Non-pigmented ciliary epithelial cell (primary cell): ENCODE results near the gene CLCN4.

ENCODE experiments used
- DNase-seq: peaks from one replicate; pipeline ENCODE4 v3.0.0-alpha.2; 2010; ENCODE audit warnings: low read depth

The CLCN4 gene

DNA sequence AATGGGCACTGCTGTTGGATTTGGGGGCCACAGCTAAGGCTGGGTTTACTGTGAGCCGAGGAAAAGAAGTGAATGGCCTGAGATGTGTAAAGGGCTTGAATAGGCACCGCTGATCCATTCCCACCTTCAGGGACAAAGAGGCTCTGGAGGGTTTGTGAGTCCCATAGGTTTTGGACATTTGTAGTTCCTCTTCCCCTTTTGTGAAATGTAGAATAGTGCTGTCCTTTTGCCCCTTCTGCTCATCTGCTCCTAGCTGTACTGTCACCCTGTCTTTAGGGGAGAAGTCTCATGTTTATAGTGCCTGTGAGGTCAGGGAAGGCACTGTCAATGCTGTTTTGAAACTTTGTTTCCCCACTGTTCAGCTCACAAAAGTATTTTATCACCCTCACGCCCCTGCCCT is 26.4 kb upstream of the CLCN4 start:
- no peak for DNase-seq

- DNase-seq: no peak
Observed at GRCh38 chrX:10133980-10134676, 22.6 kb upstream of the CLCN4 start.

DNA sequence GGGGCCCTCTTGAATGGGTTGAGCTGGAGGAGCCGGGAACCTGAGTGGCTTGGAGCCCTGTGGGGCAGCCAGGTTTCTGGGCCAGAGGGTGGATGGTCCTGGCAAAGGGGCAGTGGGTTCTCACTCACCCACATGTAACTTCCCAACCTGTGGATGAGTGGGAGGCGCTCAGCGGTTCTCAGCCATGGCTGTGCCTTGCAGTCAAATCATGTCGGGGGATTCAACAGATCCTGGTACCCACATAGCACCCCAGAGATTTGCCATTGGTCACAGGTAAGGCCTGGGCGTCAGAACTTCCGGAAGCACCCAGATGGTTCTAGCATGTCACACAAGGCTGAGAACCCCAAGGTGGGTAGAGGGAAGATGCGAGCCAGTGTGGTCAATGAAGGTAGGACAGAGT is 21.9 kb upstream of the CLCN4 start:
- no peak for DNase-seq

- DNase-seq: no peak
Observed at GRCh38 chrX:10135561-10136399, 21.0 kb upstream of the CLCN4 start.

GRCh38 chrX:10138726-10139125 is 18.0 kb upstream of the CLCN4 start:
- DNase-seq: no peak

GRCh38 chrX:10140264-10140663 is 16.5 kb upstream of the CLCN4 start:
- no peak for DNase-seq

- no peak for DNase-seq
Observed at GRCh38 chrX:10142041-10142599, 14.7 kb upstream of the CLCN4 start.

DNA sequence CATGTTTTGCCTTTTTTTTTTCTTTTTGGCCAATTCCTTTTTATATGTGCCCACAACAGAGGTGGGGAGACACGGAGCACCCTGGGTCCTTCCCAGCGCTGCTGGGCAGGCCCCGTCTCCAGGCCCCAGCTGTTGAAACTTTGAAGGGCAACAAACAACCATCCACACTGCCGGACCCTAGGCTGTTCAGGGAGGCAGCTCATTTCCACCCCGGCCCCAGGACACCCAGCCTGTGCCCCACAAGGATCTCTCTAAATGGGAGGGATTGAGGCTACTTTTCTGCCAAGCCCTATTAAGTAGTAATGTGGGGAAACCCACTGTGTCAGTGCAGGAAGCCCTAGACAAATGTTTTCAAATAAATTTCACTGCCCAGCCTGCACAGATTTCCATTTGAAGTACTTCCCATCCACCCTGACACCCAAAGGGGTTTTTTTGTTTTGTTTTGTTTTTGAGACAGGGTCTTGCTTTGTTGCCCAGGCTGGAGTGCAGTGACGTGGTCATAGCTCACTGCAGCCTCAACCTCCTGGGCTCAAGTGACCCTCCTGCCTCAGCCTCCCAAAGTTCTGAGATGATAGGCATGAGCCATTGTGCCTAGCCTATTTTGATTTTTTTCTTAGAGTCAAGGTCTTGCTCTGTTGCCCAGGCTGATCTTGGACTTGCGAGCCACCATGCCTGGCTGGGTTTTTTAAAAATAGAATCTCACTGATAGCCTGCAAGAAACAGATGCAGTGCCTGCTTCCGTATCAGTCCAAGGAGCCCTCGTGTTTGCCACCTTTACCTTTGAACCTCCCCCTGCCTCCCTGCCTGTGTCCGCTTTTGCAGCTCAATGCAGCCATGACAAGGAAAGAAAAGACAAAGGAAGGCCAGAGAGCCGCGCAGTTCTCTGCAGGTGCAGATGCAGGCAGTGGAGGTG is 13.4 kb upstream of the CLCN4 start:
- no peak for DNase-seq

DNA sequence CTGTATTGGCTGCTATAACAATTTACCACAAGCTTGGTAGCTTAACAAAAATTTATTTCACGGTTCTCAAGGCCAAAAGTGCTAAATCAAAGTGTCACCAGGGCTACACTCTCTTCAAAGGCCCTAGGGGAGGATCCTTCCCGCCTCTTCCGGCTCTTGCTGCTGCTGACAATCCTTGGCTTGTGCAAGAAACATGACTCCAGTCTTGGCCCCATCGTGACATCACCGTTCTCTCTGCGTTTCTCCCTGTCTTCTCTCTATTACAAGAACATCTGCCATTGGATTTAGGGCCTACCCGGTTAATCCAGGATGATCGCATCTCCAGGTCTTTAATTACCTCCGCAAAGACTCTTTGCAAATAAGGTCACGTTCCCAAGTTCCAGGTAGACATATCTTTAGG is 10.4 kb upstream of the CLCN4 start:
- DNase-seq: no peak

GRCh38 chrX:10152086-10152485 is 4.7 kb upstream of the CLCN4 start:
- DNase-seq: no peak

DNA sequence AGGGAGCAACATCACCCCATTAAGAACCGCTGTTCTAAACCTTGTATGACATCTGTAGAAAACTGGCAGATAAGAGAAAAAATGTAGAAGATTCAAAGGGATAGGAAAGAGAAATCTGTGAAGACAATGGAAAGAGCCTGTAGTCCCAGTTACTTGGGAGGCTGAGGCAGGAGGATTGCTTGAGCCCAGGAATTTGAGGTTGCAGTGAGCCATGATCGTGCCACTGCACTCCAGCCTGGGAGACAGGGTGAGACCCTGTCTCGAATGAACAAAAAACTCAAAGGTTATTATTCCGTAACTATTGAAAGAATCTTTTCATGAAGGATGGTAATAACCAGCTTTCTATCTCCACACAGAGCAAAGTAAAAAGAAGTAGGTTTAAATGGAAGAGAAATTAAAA is 1.6 kb upstream of the CLCN4 start:
- DNase-seq: no peak

DNA sequence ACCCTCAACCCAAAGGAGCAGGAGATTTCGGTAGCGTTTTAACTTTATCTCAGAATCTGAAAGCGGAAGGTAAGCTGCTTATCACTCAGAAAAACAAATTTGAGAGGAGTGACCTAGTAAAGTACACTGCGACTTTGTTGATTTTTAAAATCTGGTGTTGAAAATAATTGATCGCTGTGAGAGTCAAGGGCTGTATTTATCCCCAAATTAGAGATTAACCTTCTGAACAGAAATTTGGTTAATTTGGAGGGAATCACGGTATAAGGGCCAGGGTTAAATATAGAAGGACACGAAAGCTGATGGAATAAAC is 212 bp downstream of the CLCN4 start:
- no peak for DNase-seq

DNA sequence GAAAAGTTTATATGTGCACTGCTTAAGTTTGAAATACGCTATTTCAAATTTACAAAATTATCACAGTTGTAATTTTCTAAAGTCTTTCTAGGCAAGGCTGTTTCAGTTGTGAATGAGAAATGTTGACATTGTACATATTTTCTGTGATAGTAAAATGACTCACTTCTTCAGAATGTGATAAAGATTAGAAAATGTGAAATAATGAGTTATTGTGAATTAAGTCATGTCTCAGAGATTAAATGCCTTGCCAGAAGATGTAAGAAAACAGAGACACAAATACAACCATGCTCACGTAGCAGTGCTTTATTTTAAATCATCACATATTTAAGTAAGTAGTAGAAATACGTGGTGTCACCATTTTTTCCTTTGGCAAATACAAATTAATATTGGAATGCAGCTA is 768 bp downstream of the CLCN4 start:
- DNase-seq: no peak

DNA sequence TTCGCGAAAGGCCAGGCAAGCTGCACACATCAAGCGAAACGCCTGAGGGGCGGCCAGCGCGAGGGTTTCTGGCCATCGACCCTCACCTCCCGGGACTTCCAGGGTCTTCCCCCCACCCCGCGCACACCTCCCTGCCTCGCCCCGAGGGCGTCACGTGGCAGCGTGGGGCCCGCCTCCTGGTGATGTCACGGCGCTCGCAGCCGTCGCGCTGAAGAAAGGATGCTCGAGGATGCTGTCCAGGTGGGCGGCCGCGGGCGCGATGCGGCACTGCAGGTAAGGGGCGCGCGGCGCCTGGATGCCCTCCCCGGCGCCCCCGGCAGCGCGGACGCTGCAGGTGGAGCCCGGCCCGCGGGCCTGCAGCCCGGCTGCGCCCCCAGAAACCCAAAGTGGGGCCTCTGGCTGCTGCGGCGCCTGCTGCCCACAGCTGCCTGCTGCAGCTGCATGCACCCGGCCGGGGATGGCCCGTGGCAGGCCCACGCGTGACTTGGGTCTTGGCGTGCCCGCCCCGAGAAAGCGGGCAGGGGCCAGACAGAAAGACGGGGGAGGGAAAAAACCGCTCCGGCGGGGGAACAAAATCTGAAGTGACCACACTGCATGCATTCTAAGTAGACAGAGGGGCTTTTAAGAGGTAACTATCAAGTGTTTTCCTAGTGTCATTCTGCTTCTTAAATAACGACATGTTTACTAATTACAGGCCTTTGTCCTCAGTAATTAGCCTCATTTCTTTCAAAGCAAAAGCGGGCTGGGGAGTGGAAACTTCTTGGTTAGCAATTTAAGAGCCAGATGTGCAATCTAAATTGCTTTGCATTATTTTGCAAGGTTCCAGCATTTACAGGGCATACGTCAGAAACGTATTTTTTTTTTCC is 1.7 kb downstream of the CLCN4 start:
- DNase-seq: no peak

- no peak for DNase-seq
Observed at GRCh38 chrX:10159145-10159468, 2.3 kb downstream of the CLCN4 start.

DNA sequence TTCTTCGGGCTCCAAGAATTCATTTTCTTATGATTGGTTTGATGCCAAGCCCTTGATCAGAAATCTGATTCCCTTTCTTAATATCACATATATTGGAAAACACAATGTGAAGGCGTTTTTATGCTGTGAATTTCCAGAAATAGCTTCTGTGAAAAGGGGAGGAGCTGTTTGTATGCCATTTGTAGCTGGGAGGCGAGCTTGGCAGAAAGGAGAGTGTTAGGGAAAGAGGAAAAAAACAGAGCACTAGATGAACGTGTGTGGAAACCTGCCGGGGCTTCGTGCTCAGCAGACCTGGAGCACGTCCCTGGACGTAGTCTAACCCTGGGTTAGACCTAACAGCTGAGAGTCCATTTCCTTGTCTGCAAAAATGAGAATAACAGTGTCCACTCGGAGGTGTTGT is 3.4 kb downstream of the CLCN4 start:
- no peak for DNase-seq

- DNase-seq: no peak
Observed at GRCh38 chrX:10163031-10163430, 6.3 kb downstream of the CLCN4 start.

DNA sequence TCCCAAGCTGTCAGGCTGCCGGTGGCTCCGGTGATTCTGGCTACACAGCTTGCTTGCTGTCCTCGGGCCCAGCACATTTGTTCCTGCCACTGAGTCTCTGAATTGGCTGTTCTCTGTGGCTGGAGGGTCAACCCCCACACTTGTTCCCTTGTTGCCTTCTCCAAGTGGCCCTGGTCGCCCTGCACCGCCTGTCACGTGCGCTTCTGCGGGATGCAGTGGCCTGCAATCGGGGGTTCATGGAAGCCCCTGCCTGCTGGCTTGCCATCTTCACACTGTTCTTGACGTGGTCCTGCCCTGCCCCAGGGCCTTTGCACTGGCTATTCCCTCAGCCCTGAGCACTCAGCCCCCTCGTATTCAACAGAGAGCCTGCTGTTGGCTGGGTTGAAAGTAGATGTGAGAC is 8.1 kb downstream of the CLCN4 start:
- DNase-seq: no peak

GRCh38 chrX:10165580-10166247 is 8.9 kb downstream of the CLCN4 start:
- DNase-seq: no peak

- no peak for DNase-seq
Observed at GRCh38 chrX:10166248-10166716, 9.5 kb downstream of the CLCN4 start.

DNA sequence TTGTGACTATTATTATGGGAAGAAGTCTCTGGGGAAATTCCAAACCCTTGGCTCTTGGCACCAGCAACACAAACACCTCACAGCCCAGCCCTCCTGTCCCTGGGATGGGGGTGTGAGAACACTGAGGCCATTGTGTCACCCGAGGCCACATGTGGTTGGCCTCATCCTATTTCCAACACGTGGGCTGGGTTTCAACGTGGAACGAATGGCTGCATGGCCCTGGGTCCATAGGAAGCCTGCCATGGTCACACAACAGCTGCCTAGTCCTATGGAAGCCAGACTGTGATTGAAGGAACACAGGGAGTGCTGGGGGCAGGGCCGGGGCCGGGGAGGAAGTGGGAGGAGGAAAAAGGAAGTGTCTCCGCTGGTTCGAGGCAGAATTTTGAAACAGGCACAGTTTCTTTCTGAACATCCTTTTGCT is 10.0 kb downstream of the CLCN4 start:
- no peak for DNase-seq
